A673 (cell line): Measurements from ENCODE around the gene IL11RA.
A peak's percentile ranks its signal among the peaks of the same experiment; 100 is the strongest.

Experiments
- EZH2 ChIP-seq: fragments of 200-600 bp; sonication (generic); IDR thresholded peaks from 2 replicates; pipeline ENCODE4 v1.6.1; 2017; ENCODE audit warnings: borderline replicate concordance, low read depth, mild to moderate bottlenecking, mixed read lengths, antibody characterized with exemption, low read length; ENCODE audit not compliant: poor library complexity, severe bottlenecking
- TF ChIP-seq, protein P1 (sequence below): fragments of 300-800, 200-600 bp; sonication (generic); conservative IDR thresholded peaks from 2 replicates; pipeline ENCODE4 v1.5.1; 2017; ENCODE audit warnings: low read depth, mild to moderate bottlenecking, antibody characterized with exemption, low read length, moderate library complexity, mixed read lengths

DNA sequence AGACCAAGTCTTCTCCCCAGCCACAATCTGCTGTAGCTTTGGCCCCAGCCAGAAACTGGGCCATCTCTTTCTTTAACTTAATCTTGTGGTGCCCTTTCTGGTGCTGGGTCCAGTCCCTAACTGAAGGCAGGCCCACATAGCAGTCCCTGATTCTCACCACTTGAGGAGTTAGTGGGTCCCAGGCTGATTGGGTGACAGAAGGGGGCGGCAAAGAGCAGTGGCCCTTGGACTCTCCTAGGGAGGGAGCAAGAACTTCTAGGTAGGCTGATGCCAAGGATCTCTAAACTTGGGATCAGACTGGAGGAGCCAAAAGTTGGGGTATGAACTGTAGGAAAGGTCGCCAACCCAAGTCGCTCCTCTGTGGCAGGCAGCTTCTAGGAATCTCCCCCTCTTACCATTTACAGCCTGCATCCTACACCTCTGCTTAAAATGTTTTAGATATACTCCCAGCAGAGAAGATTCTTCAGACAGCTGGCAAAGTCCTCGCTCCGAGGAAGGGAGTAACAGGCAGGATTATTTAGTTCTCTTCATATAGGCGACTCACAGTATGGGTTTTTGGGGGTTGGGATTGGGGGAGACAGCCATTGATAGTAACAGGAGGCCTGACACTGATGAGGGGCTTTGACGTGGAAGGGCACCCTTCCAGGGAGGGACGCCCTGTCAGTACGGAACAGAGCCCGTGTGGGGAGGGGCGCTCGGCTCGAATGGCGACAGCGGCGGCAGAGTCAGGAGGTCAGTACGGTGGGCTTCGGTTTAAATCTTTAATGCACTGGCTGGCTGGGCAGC, 12.5 kb downstream of the IL11RA start:
- TF ChIP-seq, protein P1, sequence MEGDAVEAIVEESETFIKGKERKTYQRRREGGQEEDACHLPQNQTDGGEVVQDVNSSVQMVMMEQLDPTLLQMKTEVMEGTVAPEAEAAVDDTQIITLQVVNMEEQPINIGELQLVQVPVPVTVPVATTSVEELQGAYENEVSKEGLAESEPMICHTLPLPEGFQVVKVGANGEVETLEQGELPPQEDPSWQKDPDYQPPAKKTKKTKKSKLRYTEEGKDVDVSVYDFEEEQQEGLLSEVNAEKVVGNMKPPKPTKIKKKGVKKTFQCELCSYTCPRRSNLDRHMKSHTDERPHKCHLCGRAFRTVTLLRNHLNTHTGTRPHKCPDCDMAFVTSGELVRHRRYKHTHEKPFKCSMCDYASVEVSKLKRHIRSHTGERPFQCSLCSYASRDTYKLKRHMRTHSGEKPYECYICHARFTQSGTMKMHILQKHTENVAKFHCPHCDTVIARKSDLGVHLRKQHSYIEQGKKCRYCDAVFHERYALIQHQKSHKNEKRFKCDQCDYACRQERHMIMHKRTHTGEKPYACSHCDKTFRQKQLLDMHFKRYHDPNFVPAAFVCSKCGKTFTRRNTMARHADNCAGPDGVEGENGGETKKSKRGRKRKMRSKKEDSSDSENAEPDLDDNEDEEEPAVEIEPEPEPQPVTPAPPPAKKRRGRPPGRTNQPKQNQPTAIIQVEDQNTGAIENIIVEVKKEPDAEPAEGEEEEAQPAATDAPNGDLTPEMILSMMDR, result peak; percentile 97
- no peak for TF ChIP-seq EZH2
